IPS-20b (cell line): Measurements from ENCODE around the gene ELF2.
"Not testable (repeated sequence)": the region's sequence is repeated elsewhere in the genome, so short reads cannot be mapped to it uniquely, and the experiment has no call there.

Experiments
- H3K27ac ChIP-seq: one replicate; pipeline ENCODE4 v1.5.1; 2013; ENCODE audit warnings: low read length
- H3K27me3 ChIP-seq: 2 replicates; pipeline ENCODE4 v1.6.1; 2013; ENCODE audit warnings: mild to moderate bottlenecking, low read length, inconsistent platforms; ENCODE audit not compliant: insufficient read depth
- H3K36me3 ChIP-seq: 2 replicates; pipeline ENCODE4 v1.6.1; 2013; ENCODE audit warnings: low read depth, mild to moderate bottlenecking, inconsistent platforms, low read length, moderate library complexity; ENCODE audit not compliant: insufficient read depth
- H3K4me1 ChIP-seq: 2 replicates; pipeline ENCODE4 v1.6.1; 2013; ENCODE audit warnings: mild to moderate bottlenecking, control low read depth, inconsistent platforms, low read length, moderate library complexity; ENCODE audit not compliant: insufficient read depth
- H3K4me3 ChIP-seq: 2 replicates; pipeline ENCODE4 v1.5.1; 2013; ENCODE audit warnings: mild to moderate bottlenecking, low read length, inconsistent platforms
- H3K9ac ChIP-seq: 2 replicates; pipeline ENCODE4 v1.6.1; 2013; ENCODE audit warnings: low read depth, mild to moderate bottlenecking, inconsistent platforms, low read length, moderate library complexity
- H3K9me3 ChIP-seq: 2 replicates; pipeline ENCODE4 v1.6.1; 2013; ENCODE audit warnings: mild to moderate bottlenecking, low read depth, low read length, inconsistent platforms; ENCODE audit not compliant: insufficient read depth

Gene ELF2

DNA sequence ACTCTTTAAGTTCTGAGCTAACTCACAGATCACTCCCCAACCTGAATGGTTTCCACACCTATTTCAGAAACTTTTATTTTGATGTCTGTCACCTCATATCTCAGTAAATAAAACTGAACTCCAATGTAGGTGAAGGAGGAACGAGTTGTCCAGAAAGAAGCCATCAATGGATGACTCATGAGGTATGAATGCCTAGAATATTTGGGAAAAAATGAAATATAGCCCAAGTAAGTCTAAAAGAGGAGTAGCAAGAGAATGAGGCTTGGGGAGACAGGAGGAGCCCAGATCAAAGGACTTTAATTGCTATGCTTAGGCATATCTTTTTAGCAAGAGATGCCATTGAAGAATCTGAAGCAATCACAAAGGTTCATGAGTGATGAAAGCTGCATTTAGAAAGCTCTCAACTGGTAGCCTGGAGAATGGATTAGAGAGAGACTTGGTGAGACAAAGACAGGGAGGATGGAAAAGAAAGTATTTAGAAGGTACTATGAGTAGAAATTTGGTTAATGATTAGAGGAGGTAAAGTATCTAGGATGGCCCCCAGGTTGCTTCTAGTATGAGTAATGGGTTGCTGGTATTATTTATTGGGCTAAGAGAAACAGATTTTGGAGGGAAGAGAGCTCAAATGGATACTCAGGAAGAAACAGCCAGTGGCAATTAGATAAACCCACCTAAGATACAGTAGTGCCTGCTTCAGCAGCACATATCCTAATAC lies 122.1 kb downstream of the ELF2 start:
- peaks cover 77% of the 10 kb centered on the region for H3K36me3 ChIP-seq

DNA sequence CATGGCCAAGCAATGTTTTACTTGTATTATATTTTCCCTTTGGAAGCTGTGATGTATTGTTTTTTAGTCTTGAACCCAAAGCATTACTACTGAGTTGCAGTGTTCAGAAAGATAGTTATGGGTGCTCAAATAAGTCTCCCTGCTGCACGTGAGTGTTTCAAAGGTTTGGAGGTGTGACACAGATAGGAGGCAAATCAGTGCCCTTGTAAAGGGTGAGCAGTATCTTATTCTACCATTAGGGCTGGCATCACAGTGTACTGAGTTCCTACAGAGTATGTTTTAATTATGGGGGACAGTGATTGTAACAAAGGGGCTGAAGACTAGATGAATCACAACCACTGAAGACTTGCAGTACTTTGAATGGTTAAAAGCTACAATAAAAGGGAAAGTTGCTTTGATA lies 123.1 kb downstream of the ELF2 start:
- no peak overlapping the region for H3K27ac ChIP-seq
- no peaks in the 10 kb centered on the region for H3K27me3 ChIP-seq
- no peaks in the 10 kb centered on the region; the same call in 1 of the 2 replicates for H3K4me1 ChIP-seq
- H3K9ac ChIP-seq, result no peak overlapping the region
- H3K36me3 ChIP-seq, result peaks cover 66% of the 10 kb centered on the region
- no peaks in the 10 kb centered on the region for H3K9me3 ChIP-seq
- no peak overlapping the region for H3K4me3 ChIP-seq

More for the DNA sequence above, 122.1 kb downstream of the ELF2 start:
- Histone ChIP-seq H3K4me3 (no peak overlapping the region), H3K9me3 (no peaks in the 10 kb centered on the region), H3K4me1 (no peaks in the 10 kb centered on the region; the same call in 1 of the 2 replicates), H3K27me3 (no peaks in the 10 kb centered on the region), H3K9ac (no peak overlapping the region), H3K27ac (no peak overlapping the region)

DNA sequence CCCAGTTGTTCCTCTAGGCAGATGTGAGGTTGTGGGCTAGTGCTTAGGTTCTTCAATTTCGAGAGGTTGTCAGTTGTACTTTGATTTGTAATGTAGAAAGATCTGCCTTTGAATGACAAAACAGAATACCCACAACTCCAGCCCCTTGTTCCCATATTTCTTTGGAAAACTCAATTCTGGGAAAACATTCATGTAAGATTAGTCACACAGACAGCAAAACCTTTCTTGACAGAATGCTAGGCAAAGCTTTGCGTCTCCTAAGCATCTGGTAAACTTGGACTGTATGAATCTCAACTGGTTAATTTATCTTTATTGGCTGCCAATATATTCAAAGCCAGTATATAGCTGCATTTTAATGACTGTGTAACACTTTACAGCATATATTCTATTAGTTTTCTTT lies 126.6 kb downstream of the ELF2 start:
- no peak overlapping the region for H3K4me3 ChIP-seq
- peaks cover 58% of the 10 kb centered on the region for H3K36me3 ChIP-seq
- H3K27ac ChIP-seq, result no peak overlapping the region
- no peaks in the 10 kb centered on the region for H3K9me3 ChIP-seq
- H3K4me1 ChIP-seq, result no peaks in the 10 kb centered on the region; the same call in 1 of the 2 replicates
- no peak overlapping the region for H3K9ac ChIP-seq
- H3K27me3 ChIP-seq, result no peaks in the 10 kb centered on the region

DNA sequence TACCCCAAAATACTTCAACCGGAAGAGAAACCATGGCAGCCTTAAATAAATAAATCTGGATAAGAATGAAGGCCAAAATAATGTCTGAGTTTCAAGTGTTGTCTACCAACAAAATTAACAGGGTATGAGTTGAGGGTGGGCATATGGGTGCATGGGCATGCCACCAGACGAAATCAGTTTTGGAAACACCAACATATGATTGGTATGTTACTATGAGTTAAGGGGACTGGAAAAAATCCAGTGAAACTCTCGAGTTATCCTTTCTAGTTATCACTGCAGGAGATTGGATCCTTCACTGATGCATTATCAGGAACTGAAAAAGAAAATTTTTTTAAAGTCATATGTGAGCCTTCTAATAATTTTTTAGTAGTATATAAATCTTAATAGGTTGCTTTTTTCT lies 129.0 kb downstream of the ELF2 start:
- no peaks in the 10 kb centered on the region; the same call in 1 of the 2 replicates for H3K4me1 ChIP-seq
- no peaks in the 10 kb centered on the region for H3K27me3 ChIP-seq
- H3K9me3 ChIP-seq, result no peaks in the 10 kb centered on the region
- no peak overlapping the region for H3K4me3 ChIP-seq
- no peak overlapping the region for H3K27ac ChIP-seq
- H3K36me3 ChIP-seq, result peaks cover 56% of the 10 kb centered on the region
- no peak overlapping the region for H3K9ac ChIP-seq

GRCh38 chr4:139044291-139044690 lies 132.7 kb downstream of the ELF2 start:
- peaks cover 47% of the 10 kb centered on the region for H3K36me3 ChIP-seq
- no peak overlapping the region for H3K27ac ChIP-seq
- H3K4me3 ChIP-seq, result no peak overlapping the region
- no peak overlapping the region for H3K9ac ChIP-seq
- H3K9me3 ChIP-seq, result no peaks in the 10 kb centered on the region
- H3K27me3 ChIP-seq, result no peaks in the 10 kb centered on the region
- H3K4me1 ChIP-seq, result no peaks in the 10 kb centered on the region

GRCh38 chr4:139042981-139043460 lies 134.0 kb downstream of the ELF2 start:
- H3K9ac ChIP-seq, result no peak overlapping the region
- H3K27ac ChIP-seq, result no peak overlapping the region
- H3K4me3 ChIP-seq, result no peak overlapping the region
- no peaks in the 10 kb centered on the region for H3K4me1 ChIP-seq
- H3K27me3 ChIP-seq, result no peaks in the 10 kb centered on the region
- H3K9me3 ChIP-seq, result no peaks in the 10 kb centered on the region
- H3K36me3 ChIP-seq, result peaks cover 46% of the 10 kb centered on the region

DNA sequence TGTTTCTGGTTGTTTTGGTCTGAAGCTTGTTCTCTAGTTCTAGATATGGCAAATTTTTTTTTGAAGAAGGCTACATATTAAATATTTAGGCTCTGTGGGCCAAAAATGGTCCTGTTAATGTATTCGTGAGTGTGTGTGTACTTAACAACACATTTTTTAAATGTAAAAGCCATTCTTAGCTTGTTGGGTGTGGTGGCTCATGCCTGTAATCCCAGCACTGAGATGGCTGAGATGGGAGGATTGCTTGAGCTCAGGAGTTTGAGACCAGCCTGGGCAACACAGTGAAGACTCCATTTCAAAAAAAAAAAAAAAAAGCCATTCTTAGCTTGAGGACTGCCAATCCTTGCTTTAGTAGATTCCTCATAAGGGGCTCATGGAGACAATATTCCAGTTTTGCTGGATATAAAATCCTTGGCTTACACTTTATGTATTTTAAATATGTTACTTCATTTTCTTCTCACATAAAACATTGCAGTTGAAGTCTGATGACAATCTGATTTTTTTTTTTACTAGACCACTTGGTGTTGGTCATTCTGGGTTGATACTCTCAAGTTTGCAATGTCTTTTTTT lies 138.1 kb downstream of the ELF2 start:
- no peak overlapping the region for H3K4me3 ChIP-seq
- H3K9ac ChIP-seq, result no peak overlapping the region
- no peaks in the 10 kb centered on the region for H3K9me3 ChIP-seq
- peaks cover 19% of the 10 kb centered on the region for H3K36me3 ChIP-seq
- H3K27ac ChIP-seq, result no peak overlapping the region
- H3K27me3 ChIP-seq, result no peaks in the 10 kb centered on the region
- H3K4me1 ChIP-seq, result no peaks in the 10 kb centered on the region

GRCh38 chr4:139036885-139037284 lies 140.1 kb downstream of the ELF2 start:
- H3K36me3 ChIP-seq, result peaks cover 10% of the 10 kb centered on the region; the same call in 1 of the 2 replicates

DNA sequence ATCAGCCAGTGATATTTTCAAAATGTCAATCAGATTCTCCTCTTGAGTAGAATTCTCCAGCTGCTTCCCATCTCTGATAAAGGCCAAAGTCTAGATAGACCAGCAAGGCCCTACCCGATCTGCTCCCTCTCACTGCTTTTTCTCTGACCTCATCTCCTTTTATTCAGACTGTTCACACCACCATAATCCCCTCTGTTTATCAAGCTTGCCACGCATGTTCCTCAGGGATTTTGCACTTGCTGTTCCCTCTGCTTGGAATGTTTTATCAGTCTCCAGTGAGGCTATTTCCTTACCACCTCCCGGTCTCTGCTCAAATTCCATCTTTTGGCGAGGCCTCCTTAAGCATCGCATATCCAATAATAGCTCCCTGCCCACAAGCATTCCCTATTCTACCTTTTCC lies 141.4 kb downstream of the ELF2 start:
- peaks cover 3% of the 10 kb centered on the region; the same call in 1 of the 2 replicates for H3K4me1 ChIP-seq
- H3K9me3 ChIP-seq, result no peaks in the 10 kb centered on the region
- no peak overlapping the region for H3K4me3 ChIP-seq
- peaks cover 10% of the 10 kb centered on the region; the same call in 1 of the 2 replicates for H3K36me3 ChIP-seq
- H3K27me3 ChIP-seq, result no peaks in the 10 kb centered on the region
- H3K9ac ChIP-seq, result no peak overlapping the region
- no peak overlapping the region for H3K27ac ChIP-seq

More at GRCh38 chr4:139036885-139037284, 140.1 kb downstream of the ELF2 start:
- Histone ChIP-seq H3K9me3 (no peaks in the 10 kb centered on the region), H3K4me1 (no peaks in the 10 kb centered on the region), H3K27ac (no peak overlapping the region), H3K4me3 (no peak overlapping the region), H3K9ac (no peak overlapping the region), H3K27me3 (no peaks in the 10 kb centered on the region)

DNA sequence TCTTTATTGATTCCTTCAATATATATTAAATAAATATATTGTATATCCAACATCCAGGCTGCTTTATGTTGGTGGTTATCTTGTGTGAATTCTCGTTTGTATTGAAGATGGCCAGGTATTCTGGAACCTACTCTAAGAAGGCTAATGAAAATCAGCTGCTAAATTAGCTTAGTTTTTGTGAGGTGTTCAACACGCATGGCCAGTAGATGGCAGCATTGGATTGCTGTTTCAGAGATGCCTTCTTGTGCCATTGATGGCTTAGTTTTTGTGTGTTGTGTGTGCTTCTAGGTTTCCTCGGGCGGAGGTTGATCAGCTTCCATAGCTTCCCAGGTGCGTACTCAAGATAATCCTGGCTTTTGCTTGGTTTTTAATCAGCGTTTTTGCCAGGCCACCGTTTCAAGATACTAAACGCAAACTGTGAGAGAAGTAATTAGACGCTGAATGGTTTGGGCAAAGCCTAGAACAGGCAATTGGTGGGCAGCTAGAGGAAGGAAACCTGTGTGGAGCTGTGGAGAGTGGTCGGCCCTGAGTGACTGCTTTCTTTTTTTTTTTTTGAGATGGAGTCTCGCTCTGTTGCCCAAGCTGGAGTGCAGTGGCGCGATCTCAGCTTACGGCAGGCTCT lies 146.3 kb downstream of the ELF2 start:
- Histone ChIP-seq H3K36me3 (no peaks in the 10 kb centered on the region), H3K27me3 (no peaks in the 10 kb centered on the region), H3K27ac (no peak overlapping the region), H3K9ac (no peak overlapping the region), H3K4me3 (no peak overlapping the region), H3K9me3 (no peaks in the 10 kb centered on the region), H3K4me1 (peaks cover 3% of the 10 kb centered on the region; the same call in 1 of the 2 replicates)

GRCh38 chr4:139029866-139030363 lies 147.1 kb downstream of the ELF2 start:
- not testable (repeated sequence) for H3K9ac ChIP-seq, H3K27me3 ChIP-seq, H3K27ac ChIP-seq, H3K9me3 ChIP-seq, H3K4me3 ChIP-seq, H3K4me1 ChIP-seq, H3K36me3 ChIP-seq
